GM23338 (cell line): Measurements from ENCODE around the gene CPSF7. TPM values are rescaled to one million over a fixed set of nuclear protein-coding genes. Genes with fewer than 3 reads are reported as not detected.

Experiments used
- ATAC-seq: fragments of 200-7000 bp; cut with Tn5 transposase; 3 replicates; pipeline ENCODE4 v1.9.1; 2020
- DNase-seq: peaks from one replicate; pipeline ENCODE4 v3.0.0-alpha.2; 2015; ENCODE audit warnings: low spot score
- H2AFZ ChIP-seq: fragments of 200-600 bp; sonication (generic); 2 replicates; pipeline ENCODE4 v1.8.0; 2016; ENCODE audit warnings: antibody characterized with exemption, mild to moderate bottlenecking, moderate library complexity
- H3F3A ChIP-seq: fragments of 200-600 bp; sonication (generic); replicated peaks from 2 replicates; pipeline ENCODE4 v1.8.0; 2017; ENCODE audit warnings: antibody characterized with exemption, mixed run types, low read depth
- H3K27ac ChIP-seq: fragments of 200-600 bp; sonication (generic); 2 replicates; pipeline ENCODE4 v1.6.1; 2016; ENCODE audit warnings: low read depth
- H3K27me3 ChIP-seq: fragments of 200-600 bp; sonication (generic); 2 replicates; pipeline ENCODE4 v1.8.0; 2016; ENCODE audit warnings: mild to moderate bottlenecking, mixed run types, moderate library complexity; ENCODE audit not compliant: insufficient read depth
- H3K36me3 ChIP-seq: fragments of 200-600 bp; sonication (generic); 2 replicates; pipeline ENCODE4 v1.8.0; 2016; ENCODE audit warnings: mild to moderate bottlenecking; ENCODE audit not compliant: insufficient read depth
- H3K4me1 ChIP-seq: fragments of 200-600 bp; sonication (generic); 2 replicates; pipeline ENCODE4 v1.8.0; 2016; ENCODE audit warnings: mild to moderate bottlenecking, moderate library complexity; ENCODE audit not compliant: insufficient read depth
- H3K4me2 ChIP-seq: fragments of 200-600 bp; sonication (generic); 2 replicates; pipeline ENCODE4 v1.7.1; 2017; ENCODE audit warnings: mixed run types
- H3K4me3 ChIP-seq: fragments of 200-600 bp; sonication (generic); 2 replicates; pipeline ENCODE4 v1.6.1; 2016; ENCODE audit warnings: mixed run types
- H3K79me2 ChIP-seq: fragments of 200-600 bp; sonication (generic); replicated peaks from 2 replicates; pipeline ENCODE4 v1.8.0; 2017; ENCODE audit warnings: mild to moderate bottlenecking; ENCODE audit not compliant: insufficient read depth
- H3K9me2 ChIP-seq: fragments of 200-600 bp; sonication (generic); 2 replicates; pipeline ENCODE4 v1.8.0; 2017; ENCODE audit not compliant: insufficient read depth
- H4K20me1 ChIP-seq: fragments of 200-600 bp; sonication (generic); replicated peaks from 2 replicates; pipeline ENCODE4 v1.8.0; 2017; ENCODE audit warnings: mild to moderate bottlenecking; ENCODE audit not compliant: insufficient read depth
- H3K27ac Mint-ChIP-seq: 2 replicates; pipeline ENCODE4 v1.8.0; 2020; ENCODE audit warnings: inconsistent platforms, mild to moderate bottlenecking, moderate library complexity, mixed read lengths
- H3K27me3 Mint-ChIP-seq: 3 replicates; pipeline ENCODE4 v1.8.0; 2022; ENCODE audit warnings: low read depth, mild to moderate bottlenecking, moderate library complexity, mixed read lengths, inconsistent platforms; ENCODE audit not compliant: insufficient read depth, poor library complexity
- H3K36me3 Mint-ChIP-seq: 3 replicates; pipeline ENCODE4 v1.8.0; 2021; ENCODE audit warnings: low read depth, mild to moderate bottlenecking, inconsistent platforms, moderate library complexity, mixed read lengths
- H3K4me1 Mint-ChIP-seq: 3 replicates; pipeline ENCODE4 v1.8.0; 2020; ENCODE audit warnings: mild to moderate bottlenecking, inconsistent platforms, mixed read lengths
- H3K4me3 Mint-ChIP-seq: 3 replicates; pipeline ENCODE4 v1.8.0; 2021; ENCODE audit warnings: moderate library complexity, mild to moderate bottlenecking, inconsistent platforms, mixed read lengths
- H3K9me3 Mint-ChIP-seq: 3 replicates; pipeline ENCODE4 v1.8.0; 2020; ENCODE audit warnings: moderate library complexity, mild to moderate bottlenecking, inconsistent platforms, mixed read lengths
- CREB1 ChIP-seq: fragments of 250-450 bp; sonication (Bioruptor Pico); IDR thresholded peaks from 2 replicates; pipeline ENCODE4 v1.5.0; 2020; ENCODE audit warnings: low read depth, mild to moderate bottlenecking, moderate library complexity
- JUNB ChIP-seq: IDR thresholded peaks from one replicate; pipeline ENCODE4 v1.6.1; 2016; ENCODE audit warnings: antibody characterized with exemption; ENCODE audit not compliant: unreplicated experiment
- NANOG ChIP-seq: IDR thresholded peaks from 2 replicates; pipeline ENCODE4 v1.6.1; 2016; ENCODE audit warnings: antibody characterized with exemption, borderline replicate concordance
- STAT1 ChIP-seq: IDR thresholded peaks from one replicate; pipeline ENCODE4 v1.6.1; 2016; ENCODE audit warnings: antibody characterized with exemption; ENCODE audit not compliant: unreplicated experiment
- ZNF114 ChIP-seq: fragments of 250-450 bp; sonication (Bioruptor Pico); IDR thresholded peaks from 2 replicates; pipeline ENCODE4 v1.5.0; 2020; ENCODE audit warnings: mild to moderate bottlenecking, moderate library complexity
- polyA plus RNA-seq: library from polyadenylated mRNA; unstranded; fragments of >200 nt; fragmentation: Nextera tagmentation; extraction: Ambion mirVana; gene quantifications from 2 replicates; pipeline ENCODE4 v1.2.1, GENCODE V29; 2016
- total RNA-seq: library from RNA; depleted of rRNA; stranded (reverse); fragments of >200 nt; shearing (Covaris generic); gene quantifications from 2 replicates; pipeline ENCODE4 v1.2.3, GENCODE V29; 2014
- TF ChIP-seq, protein P1 (sequence below): IDR thresholded peaks from one replicate; pipeline ENCODE4 v1.6.1; 2018; ENCODE audit warnings: antibody characterized with exemption; ENCODE audit not compliant: unreplicated experiment
- TF ChIP-seq, protein P2 (sequence below), 2 experiments: fragments of 200-600 bp in 1 of 2; sonication (generic) in 1 of 2; conservative IDR thresholded peaks; 2 replicates each; pipeline versions ENCODE4 v1.5.1 to v1.6.1; 2016 to 2017; ENCODE audit warnings: antibody characterized with exemption in 2 of 2, low read depth in 2 of 2, mild to moderate bottlenecking in 2 of 2, moderate library complexity in 1 of 2
- TF ChIP-seq, protein P3 (sequence below): fragments of 250-450 bp; sonication (Bioruptor Pico); IDR thresholded peaks from 2 replicates; pipeline ENCODE4 v1.5.0; 2020; ENCODE audit warnings: mild to moderate bottlenecking, moderate library complexity

CPSF7 gene
- total and polyA plus RNA-seq, 2 experiments from 2014 or later, result 27.4 to 60.6 TPM

DNA sequence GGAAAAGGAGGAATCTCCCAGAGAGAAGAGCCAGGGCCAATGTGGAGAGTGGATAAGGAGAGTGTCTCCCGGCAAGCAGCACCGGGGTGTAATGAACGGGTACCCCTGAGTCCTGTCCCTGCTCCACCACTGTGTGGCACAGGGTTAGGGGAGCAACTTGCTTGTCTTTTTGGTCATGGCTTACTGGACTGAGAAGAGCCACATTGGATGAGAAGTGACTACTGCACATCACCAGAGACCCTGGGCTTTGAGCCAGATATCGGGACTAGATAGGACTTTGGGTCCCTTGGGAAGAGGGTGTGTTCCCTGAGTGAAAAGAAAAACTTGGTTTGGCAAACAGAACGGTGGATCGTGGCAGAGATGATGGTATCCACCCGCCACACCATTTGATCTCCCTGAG is 24.7 kb upstream of the CPSF7 start:
- Histone ChIP-seq H3K9me2 (no peaks in the 10 kb centered on the region), H3F3A (0 out of 2 replicates have a peak, but pooled peaks cover 3% of the 10 kb centered on the region), H3K4me3 (no peak overlapping the region), H3K4me2 (no peak overlapping the region), H2AFZ (no peak overlapping the region), H3K27ac (no peak overlapping the region), H3K27me3 (no peaks in the 10 kb centered on the region), H4K20me1 (peaks cover 1% of the 10 kb centered on the region; the same call in 1 of the 2 replicates), H3K36me3 (no peaks in the 10 kb centered on the region), H3K4me1 (no peaks in the 10 kb centered on the region), H3K79me2 (no peaks in the 10 kb centered on the region)
- DNase-seq (no peak), ATAC-seq (no peak; the same call in 2 of the 3 replicates)
- TF ChIP-seq, protein P1, sequence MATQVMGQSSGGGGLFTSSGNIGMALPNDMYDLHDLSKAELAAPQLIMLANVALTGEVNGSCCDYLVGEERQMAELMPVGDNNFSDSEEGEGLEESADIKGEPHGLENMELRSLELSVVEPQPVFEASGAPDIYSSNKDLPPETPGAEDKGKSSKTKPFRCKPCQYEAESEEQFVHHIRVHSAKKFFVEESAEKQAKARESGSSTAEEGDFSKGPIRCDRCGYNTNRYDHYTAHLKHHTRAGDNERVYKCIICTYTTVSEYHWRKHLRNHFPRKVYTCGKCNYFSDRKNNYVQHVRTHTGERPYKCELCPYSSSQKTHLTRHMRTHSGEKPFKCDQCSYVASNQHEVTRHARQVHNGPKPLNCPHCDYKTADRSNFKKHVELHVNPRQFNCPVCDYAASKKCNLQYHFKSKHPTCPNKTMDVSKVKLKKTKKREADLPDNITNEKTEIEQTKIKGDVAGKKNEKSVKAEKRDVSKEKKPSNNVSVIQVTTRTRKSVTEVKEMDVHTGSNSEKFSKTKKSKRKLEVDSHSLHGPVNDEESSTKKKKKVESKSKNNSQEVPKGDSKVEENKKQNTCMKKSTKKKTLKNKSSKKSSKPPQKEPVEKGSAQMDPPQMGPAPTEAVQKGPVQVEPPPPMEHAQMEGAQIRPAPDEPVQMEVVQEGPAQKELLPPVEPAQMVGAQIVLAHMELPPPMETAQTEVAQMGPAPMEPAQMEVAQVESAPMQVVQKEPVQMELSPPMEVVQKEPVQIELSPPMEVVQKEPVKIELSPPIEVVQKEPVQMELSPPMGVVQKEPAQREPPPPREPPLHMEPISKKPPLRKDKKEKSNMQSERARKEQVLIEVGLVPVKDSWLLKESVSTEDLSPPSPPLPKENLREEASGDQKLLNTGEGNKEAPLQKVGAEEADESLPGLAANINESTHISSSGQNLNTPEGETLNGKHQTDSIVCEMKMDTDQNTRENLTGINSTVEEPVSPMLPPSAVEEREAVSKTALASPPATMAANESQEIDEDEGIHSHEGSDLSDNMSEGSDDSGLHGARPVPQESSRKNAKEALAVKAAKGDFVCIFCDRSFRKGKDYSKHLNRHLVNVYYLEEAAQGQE, result no peak
- TF ChIP-seq, protein P2, sequence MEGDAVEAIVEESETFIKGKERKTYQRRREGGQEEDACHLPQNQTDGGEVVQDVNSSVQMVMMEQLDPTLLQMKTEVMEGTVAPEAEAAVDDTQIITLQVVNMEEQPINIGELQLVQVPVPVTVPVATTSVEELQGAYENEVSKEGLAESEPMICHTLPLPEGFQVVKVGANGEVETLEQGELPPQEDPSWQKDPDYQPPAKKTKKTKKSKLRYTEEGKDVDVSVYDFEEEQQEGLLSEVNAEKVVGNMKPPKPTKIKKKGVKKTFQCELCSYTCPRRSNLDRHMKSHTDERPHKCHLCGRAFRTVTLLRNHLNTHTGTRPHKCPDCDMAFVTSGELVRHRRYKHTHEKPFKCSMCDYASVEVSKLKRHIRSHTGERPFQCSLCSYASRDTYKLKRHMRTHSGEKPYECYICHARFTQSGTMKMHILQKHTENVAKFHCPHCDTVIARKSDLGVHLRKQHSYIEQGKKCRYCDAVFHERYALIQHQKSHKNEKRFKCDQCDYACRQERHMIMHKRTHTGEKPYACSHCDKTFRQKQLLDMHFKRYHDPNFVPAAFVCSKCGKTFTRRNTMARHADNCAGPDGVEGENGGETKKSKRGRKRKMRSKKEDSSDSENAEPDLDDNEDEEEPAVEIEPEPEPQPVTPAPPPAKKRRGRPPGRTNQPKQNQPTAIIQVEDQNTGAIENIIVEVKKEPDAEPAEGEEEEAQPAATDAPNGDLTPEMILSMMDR (conservative IDR thresholded peaks at IDR 0.05; ENCODE audit: low read depth in 2 of 2), result no peak
- Mint-ChIP-seq H3K27ac (no peak overlapping the region), H3K4me1 (no peaks in the 10 kb centered on the region), H3K4me3 (no peak overlapping the region), H3K9me3 (no peaks in the 10 kb centered on the region), H3K36me3 (peaks cover 13% of the 10 kb centered on the region), H3K27me3 (peaks cover 3% of the 10 kb centered on the region)

DNA sequence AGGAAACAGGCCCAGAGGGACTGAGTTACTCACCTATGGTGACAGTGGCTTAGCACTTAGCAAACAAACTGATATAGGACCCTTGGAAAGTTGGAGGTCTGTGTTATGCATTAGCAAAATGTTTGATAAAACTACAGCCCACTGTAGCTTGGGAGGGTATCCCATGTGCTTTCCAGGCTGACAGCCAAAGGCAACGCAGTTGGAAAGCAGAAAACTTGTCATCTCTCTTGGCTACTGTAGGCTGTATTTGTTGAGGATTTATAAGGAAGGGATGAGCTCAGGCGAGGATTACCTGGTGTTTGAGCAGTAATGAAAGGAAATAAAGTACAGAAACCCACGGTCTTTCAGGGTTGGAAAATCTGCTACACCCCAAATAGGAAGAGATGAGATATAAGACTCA is 23.9 kb upstream of the CPSF7 start:
- no peak for DNase-seq
- no peaks in the 10 kb centered on the region for H3K4me1 Mint-ChIP-seq
- no peaks in the 10 kb centered on the region for H3K9me3 Mint-ChIP-seq
- Histone ChIP-seq H3K4me3 (no peak overlapping the region), H3K27ac (no peak overlapping the region), H2AFZ (no peak overlapping the region), H3F3A (0 out of 2 replicates have a peak, but pooled peaks cover 3% of the 10 kb centered on the region), H3K27me3 (no peaks in the 10 kb centered on the region), H4K20me1 (peaks cover 7% of the 10 kb centered on the region; the same call in 1 of the 2 replicates), H3K79me2 (no peaks in the 10 kb centered on the region), H3K4me1 (no peaks in the 10 kb centered on the region), H3K9me2 (no peaks in the 10 kb centered on the region), H3K4me2 (no peak overlapping the region), H3K36me3 (no peaks in the 10 kb centered on the region; the same call in 1 of the 2 replicates)
- peaks cover 13% of the 10 kb centered on the region for H3K36me3 Mint-ChIP-seq
- no peak overlapping the region for H3K27ac Mint-ChIP-seq
- ATAC-seq, result no peak
- H3K27me3 Mint-ChIP-seq, result peaks cover 3% of the 10 kb centered on the region
- no peak overlapping the region for H3K4me3 Mint-ChIP-seq
- TF ChIP-seq, protein P2 (conservative IDR thresholded peaks at IDR 0.05; ENCODE audit: low read depth in 2 of 2), result no peak
- no peak for TF ChIP-seq ZNF114
- no peak for TF ChIP-seq CREB1 (CRISPR knock-in tag)
- TF ChIP-seq, protein P3, sequence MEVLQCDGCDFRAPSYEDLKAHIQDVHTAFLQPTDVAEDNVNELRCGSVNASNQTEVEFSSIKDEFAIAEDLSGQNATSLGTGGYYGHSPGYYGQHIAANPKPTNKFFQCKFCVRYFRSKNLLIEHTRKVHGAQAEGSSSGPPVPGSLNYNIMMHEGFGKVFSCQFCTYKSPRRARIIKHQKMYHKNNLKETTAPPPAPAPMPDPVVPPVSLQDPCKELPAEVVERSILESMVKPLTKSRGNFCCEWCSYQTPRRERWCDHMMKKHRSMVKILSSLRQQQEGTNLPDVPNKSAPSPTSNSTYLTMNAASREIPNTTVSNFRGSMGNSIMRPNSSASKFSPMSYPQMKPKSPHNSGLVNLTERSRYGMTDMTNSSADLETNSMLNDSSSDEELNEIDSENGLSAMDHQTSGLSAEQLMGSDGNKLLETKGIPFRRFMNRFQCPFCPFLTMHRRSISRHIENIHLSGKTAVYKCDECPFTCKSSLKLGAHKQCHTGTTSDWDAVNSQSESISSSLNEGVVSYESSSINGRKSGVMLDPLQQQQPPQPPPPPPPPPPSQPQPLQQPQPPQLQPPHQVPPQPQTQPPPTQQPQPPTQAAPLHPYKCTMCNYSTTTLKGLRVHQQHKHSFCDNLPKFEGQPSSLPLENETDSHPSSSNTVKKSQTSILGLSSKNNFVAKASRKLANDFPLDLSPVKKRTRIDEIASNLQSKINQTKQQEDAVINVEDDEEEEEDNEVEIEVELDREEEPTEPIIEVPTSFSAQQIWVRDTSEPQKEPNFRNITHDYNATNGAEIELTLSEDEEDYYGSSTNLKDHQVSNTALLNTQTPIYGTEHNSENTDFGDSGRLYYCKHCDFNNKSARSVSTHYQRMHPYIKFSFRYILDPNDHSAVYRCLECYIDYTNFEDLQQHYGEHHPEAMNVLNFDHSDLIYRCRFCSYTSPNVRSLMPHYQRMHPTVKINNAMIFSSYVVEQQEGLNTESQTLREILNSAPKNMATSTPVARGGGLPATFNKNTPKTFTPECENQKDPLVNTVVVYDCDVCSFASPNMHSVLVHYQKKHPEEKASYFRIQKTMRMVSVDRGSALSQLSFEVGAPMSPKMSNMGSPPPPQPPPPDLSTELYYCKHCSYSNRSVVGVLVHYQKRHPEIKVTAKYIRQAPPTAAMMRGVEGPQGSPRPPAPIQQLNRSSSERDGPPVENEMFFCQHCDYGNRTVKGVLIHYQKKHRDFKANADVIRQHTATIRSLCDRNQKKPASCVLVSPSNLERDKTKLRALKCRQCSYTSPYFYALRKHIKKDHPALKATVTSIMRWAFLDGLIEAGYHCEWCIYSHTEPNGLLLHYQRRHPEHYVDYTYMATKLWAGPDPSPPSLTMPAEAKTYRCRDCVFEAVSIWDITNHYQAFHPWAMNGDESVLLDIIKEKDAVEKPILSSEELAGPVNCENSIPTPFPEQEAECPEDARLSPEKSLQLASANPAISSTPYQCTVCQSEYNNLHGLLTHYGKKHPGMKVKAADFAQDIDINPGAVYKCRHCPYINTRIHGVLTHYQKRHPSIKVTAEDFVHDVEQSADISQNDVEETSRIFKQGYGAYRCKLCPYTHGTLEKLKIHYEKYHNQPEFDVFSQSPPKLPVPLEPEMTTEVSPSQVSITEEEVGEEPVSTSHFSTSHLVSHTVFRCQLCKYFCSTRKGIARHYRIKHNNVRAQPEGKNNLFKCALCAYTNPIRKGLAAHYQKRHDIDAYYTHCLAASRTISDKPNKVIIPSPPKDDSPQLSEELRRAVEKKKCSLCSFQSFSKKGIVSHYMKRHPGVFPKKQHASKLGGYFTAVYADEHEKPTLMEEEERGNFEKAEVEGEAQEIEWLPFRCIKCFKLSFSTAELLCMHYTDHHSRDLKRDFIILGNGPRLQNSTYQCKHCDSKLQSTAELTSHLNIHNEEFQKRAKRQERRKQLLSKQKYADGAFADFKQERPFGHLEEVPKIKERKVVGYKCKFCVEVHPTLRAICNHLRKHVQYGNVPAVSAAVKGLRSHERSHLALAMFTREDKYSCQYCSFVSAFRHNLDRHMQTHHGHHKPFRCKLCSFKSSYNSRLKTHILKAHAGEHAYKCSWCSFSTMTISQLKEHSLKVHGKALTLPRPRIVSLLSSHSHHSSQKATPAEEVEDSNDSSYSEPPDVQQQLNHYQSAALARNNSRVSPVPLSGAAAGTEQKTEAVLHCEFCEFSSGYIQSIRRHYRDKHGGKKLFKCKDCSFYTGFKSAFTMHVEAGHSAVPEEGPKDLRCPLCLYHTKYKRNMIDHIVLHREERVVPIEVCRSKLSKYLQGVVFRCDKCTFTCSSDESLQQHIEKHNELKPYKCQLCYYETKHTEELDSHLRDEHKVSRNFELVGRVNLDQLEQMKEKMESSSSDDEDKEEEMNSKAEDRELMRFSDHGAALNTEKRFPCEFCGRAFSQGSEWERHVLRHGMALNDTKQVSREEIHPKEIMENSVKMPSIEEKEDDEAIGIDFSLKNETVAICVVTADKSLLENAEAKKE (CRISPR knock-in tag), result no peak
- TF ChIP-seq STAT1, result no peak
- TF ChIP-seq NANOG, result no peak
- TF ChIP-seq JUNB, result no peak
